Pulmonary artery endothelial cell (primary cell): Measurements from ENCODE around the gene UACA. TPM values are rescaled to one million over a fixed set of nuclear protein-coding genes. Genes with fewer than 3 reads are reported as not detected.

Experiments used
- DNase-seq: peaks from one replicate; pipeline ENCODE4 v3.0.0-alpha.2; 2011; ENCODE audit warnings: low read depth, low spot score
- total RNA-seq: library from RNA; depleted of rRNA; stranded (reverse); fragments of >200 nt; gene quantifications from 2 replicates; pipeline ENCODE4 v1.2.3, GENCODE V29; 2014

UACA gene
- total RNA-seq, 1 donor from 2014 or later: 84.9 TPM

DNA sequence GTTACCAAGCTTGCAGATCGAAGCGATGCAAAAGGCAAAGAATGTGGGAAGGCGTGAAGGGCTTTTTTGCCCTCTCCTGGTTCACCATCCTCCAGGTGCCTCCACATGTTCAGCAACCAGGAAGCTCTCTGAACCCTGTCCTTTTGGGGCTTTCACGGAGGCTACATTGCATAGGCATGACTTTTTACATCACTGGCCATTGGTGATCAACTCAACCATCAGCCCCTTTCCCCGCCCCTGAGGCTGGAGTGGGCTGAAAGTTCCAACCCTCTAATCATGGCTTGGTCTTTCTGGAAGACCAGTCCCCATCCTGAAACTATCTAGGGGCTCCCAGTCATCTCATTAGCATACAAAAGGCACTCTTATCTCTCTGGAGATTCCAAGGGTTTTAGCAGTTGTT, 52.6 kb downstream of the UACA start:
- no peak for DNase-seq

DNA sequence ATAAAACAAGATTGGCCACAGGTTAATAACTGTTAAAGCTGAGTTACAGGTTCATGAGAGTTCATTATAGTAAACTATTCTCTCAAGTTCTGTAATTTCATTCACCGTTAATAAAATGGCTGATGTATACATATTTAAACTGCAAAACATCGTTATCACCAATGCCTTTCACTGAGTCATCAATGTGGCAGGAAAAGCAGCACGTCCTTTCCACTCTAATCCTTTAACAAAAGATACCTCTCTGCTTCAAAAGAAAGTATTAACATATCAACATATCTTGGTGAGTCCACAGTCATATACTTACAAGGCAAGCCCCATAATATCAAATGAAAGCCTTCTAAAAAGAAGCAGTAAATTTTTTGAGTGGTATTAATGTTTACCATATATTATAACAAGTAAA, 54.5 kb downstream of the UACA start:
- no peak for DNase-seq

DNA sequence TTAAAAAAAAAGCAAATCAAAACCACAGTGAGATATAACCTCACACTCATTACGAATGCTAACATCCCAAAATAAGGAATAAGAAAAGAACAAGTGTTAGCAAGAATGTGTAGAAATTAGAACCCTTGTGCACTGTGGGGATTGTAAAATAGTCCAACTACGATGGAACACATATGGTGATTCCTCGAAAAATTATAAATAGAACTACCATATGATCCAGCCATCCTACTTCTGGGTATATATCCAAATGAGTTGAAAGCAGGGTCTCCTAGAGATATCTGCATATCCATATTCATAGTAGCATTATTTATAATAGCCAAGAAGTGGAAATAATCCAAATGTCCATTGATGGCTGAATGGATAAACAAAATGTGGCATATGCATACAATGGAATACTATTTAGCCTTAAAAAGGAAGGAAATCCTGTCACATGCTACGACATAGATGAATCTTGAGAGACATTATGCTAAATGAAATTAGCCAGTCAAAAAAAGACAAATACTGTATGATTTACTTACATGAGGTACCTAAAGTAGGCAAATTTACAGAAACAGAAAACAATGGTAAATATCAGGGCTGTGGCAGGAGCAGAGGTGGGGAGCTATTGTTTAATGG, 55.6 kb downstream of the UACA start:
- DNase-seq: no peak

DNA sequence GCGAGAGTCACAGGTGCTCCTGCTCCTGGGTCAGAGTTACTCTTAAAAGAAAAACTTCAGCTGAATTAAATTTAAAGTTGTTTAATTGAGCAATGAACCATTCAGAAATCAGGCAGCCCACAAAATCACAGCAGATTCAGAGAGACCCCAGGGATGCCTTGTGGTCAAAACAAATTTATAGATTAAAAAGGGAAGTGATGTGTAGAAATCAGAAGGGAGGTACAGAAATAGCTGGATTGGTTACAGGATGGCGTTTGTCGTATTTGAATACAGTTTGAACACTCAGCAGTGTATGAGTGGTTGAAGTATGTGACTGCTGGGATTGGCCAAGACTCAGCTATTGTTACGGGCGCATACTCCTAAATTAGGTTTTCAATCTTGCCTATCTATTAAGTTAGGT, 58.6 kb downstream of the UACA start:
- no peak for DNase-seq

DNA sequence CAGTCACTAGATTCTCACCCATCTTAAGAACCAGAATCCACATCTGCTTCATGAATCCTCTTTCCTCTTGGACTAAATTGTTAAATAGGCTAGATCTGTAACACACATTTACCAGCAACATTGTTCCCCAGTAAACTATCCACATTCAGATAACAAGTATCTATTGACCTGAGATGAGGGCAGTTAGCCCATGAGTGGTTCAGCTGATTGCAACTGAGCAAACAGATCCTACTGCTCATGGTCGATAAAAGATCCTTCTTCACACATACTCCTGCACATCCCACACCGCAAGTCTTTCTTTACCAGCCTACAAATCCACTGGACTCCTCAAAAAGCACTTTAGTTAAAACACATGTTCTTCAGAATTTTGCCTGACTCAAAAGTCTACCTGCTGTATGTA, 59.2 kb downstream of the UACA start:
- DNase-seq: no peak

DNA sequence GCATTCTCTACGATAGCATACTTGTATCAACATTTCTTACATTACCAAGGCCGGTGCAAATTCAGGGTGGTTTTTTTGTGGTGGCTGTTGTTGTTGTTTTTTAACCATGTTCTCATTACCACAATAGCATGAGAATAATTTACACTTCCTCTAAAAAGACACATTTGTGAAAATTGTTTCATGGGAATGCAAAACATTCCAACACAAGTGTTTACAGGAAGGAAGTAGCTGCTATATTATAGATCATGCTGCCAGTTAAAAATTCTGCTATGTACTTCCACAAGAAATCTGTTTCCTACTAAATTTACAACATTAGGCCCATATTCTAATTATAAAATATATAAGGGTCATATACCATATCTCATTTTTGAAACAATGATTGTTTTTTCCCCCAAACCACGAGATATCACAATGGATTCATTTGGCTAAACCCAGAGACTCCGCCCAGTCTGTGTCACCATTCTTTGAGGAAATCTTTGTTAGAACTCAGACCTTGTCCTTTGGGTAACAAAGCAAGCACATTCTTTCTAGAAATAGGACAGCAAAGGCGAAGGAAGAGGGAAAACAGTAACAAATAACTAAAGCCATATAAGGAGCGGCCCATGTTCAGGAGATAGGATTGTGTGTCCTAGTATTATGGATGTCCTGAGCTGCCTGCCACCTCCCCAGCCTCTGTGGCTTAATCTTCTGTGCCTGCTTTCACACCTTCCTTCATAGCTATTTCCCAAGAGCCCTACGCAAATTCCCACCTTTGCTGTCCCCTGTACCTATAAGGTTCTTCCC, 60.1 kb downstream of the UACA start:
- DNase-seq: no peak

DNA sequence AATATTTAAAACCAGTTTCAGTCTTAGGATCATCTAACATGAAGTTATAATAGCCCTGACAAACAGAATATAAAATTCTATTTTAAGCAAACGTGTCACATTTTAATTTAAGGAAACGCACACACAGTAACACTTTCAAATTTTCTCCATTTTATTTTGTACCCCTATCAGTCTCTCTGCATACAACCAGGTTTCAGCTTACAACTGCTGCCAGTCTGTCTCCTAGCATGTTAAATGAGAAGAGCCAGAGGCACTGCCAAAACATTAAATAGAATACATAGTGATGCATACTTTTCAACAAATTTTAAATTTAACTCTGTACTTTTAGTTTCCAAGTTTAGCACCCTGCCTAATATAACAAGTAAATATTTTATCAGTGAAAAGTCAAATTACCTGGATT, 60.8 kb downstream of the UACA start:
- no peak for DNase-seq

DNA sequence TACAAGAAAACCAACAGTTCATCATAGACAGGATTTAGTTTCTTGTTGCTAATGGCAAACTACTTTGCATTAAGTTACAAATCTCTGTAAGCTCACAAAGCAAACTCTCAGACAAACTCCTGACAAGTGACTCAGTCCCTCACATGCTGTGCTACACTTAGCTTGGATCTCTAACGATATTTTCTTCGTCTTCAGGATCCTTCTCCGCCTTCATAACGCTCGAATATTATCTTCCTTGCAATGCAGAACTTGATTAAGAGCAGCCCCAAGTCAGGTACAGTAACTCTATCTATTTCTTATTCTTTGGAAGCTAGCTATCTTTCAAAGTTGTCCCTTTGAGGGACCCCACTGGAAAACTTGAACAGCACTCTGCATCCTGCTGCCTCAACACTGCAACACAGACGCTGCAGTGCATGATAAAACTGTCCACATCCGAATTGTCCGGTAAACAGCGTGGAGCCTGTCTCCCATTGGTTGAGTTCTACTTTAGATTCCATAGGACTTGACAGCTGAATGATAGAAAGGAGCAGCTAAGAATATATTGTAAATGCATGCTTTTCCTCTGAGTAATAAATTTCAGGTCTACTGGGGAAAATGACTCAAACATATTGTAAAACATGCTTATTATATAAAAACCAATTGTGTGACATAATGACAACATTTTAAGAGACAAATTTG, 61.3 kb downstream of the UACA start:
- peak; percentile 74 for DNase-seq

DNA sequence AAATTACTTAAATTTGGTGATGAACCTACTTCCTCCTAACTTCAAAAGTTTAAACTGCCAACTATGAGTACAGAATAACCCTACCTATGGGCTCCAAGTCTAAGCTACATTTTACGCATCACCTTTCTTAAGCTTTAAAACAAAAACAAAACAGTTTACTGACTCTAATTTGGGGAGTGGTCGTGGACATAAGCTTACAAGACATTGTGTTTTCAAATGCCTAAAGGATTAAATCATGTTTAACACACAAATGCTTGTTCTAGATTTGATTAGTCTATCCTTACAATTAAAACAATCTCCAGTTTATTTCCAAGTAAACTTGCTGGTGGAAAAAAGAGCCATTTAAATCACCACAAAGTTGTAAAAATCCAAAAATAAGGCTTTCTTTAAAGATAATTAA, 62.2 kb downstream of the UACA start:
- no peak for DNase-seq

DNA sequence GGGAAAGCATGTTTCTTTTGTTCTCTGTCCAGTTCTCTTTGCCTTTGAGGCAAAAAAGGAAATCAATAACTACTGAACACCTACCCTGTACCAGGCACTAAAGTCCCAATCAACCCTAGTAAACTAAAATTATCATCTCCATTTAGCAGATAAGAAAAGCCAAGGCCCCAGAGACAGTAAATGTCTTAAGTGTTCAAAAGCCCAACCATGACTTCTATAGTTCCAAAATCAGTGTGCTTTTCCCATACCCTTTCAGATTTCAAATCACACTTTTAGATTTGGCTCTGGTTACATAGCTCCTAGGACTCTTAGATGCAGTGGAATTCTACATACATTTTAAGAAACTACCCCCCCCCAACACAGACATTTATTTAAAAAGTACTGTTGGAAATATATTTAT, 63.5 kb downstream of the UACA start:
- DNase-seq: no peak

DNA sequence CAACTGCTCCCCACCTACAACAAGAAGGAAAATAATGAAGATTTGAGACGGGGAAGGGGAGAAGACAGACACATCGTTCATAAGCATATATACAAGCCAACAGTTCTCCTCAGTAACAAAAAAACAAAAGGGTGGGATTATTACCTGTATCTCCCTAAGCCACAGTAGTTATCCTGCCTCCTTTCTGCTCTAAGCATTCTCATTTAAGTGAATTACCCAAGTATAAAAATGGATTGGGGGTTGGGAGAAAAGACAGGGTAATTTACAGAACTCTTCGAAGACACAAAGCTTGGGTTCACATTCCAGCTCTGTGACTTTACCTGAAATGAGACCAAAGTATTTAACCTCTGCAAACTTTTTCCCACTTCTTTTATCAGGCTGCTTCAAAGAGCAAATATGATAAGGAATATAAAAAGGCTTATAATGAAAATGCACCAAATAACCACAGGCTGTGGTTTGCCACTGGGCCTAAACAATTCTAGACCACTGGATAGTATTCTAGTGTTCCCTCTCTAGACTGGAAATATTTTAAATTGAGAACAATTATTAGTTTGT, 64.4 kb downstream of the UACA start:
- no peak for DNase-seq

DNA sequence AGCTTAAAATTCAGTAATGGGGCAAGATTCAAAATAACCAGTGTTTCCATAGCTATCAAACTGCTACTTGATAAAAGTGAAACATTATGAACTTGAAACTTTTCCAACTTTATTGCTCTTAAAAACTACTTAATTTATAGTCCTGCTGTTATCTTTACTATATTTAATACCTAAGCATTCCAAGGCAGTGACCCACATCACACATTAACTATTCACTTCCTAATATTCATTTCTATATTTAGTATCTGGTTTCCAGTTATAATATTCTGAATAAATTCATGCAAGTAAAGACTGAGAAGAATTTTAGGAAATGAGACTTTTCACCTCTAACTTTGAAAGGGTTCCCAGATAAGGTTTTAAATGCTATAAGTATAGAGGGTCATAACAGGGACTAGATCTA, 64.9 kb downstream of the UACA start:
- DNase-seq: no peak

DNA sequence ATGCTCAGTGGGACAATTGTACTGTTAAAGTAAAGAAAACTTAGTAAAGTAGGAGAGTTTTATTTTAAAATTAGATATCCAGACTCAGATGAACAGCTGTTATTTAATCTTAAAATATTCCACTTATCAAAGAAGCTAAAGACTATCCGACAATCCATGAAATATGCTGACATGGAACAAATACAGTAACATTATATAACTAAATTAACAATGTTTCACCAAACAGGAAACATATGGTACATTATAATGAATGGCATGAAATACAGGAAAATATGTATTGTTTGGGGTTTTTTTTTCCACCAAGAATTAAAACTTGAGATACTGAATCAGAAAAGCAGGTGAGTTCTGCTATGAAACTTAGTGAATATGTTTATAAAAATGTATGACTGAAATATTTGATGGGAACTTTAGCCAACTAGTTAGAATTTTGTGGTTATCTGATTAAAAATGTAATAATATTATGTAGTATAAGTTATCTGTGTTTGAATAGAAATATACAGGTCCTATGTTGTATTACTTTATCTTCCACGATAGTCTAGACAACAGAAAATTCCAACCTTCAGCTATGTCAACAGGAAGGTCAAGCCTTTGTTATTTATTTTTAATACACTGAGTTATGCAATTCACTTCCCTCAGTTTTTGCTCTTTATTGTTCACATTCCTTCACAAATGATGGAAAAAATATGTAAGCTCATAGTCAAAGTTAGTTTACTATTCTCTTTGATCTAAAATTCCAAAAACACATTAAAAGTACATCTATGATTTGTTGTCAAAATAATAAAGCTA, 72.7 kb downstream of the UACA start:
- DNase-seq: no peak

DNA sequence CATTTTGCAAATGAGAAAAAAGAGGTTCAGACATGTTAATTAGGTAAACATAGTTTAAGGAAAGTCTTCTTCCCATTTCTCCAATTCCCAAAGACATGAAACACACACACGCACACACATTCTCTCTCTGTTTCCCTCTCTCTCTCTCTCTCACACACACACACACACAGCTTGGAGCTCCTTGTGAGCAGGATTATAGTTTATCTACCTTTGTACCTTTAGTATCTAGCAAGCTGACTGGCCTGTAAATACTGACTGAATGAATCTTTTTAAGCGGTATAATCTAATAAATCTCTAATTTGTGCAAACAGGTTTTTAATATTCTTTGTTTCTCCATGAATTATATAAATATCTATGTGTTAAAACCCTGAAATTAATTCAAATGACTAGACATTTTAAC, 73.3 kb downstream of the UACA start:
- DNase-seq: no peak

DNA sequence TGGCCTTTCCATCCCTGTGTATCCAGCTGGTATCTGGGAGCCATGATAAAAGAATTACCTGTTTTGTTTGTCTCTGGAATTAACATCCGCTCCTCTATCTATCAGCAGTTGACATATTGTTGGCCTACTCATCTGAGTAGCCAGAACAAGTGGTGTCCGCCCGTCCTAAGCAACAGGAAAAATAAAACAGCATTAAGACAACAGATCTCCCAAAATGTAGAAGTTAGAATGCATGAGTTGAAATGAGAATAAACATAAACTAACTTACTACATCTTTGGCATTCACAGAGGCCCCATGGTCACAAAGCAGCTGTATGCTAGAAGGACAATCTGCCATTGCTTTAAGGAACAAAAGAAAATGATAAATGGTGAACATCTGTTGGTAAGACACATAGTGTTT, 75.9 kb downstream of the UACA start:
- DNase-seq: no peak

DNA sequence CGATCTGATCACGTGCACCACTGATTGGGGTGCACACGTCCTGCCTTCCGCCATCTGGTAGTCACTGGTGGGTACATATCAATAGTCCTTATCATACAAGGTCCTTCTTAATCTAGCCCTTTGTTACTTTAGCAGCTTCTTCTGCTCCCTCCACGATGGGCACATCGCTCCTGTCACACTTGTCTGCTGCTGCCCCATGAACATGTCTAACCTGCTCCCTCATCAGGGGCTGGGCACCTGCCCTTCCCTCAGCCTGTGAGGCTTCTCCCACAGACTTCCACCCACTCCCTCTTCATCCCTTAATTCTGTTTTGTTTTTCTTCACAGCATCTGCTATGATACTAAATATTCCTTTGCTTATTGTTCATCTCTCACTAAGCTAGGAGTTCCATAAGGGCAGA, 82.5 kb downstream of the UACA start:
- no peak for DNase-seq

DNA sequence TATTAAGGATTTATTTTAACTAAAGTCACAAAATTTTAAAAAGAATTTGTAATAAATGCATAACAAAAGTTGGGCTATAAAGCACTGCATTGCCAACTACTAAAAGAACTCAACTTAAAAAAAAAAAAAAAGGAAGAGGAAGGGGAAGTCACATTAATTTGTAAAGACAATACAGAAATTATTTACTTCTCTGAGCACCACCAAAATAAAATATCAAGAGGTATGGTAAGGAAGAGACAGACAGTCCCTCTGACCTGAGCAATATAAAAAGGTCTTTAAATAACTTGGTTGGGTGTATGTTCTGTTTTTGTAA, 83.5 kb downstream of the UACA start:
- DNase-seq: no peak

DNA sequence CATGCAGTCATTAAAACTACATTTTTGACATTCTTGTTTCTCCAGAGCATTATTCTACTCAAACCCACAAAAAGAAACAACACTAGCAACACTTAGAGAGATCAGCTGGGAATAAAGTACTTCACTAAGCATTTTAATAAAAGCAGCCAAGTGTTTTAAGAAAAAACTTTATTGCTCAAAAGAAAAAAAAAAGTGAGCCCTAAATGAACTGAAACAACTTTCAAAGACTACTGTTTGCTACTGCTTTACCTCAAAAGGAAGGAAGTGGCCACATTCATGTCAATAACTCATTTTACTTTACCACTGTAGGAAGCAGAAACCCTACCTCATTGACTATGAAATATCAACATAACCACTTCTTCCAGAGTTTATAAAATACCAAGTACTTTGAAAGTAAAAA, 91.3 kb downstream of the UACA start:
- DNase-seq: no peak

DNA sequence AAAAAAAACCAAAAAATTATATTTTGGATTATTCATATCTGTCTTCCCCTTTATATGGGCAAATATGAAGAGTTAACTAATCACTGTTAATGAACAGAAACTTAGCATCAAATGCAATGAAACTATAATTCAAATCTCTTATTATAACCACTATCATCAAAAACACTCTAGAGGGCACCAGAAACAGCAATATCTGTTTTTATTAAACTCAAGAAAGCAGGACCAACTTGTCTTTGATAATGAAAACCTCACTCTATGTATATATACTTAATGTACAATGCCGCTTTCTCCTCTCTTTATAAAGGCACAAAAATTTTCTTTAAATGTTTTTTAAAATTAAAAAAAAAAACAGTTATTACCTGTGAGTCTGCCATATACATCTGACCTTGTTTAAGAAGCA, 92.7 kb downstream of the UACA start:
- no peak for DNase-seq

DNA sequence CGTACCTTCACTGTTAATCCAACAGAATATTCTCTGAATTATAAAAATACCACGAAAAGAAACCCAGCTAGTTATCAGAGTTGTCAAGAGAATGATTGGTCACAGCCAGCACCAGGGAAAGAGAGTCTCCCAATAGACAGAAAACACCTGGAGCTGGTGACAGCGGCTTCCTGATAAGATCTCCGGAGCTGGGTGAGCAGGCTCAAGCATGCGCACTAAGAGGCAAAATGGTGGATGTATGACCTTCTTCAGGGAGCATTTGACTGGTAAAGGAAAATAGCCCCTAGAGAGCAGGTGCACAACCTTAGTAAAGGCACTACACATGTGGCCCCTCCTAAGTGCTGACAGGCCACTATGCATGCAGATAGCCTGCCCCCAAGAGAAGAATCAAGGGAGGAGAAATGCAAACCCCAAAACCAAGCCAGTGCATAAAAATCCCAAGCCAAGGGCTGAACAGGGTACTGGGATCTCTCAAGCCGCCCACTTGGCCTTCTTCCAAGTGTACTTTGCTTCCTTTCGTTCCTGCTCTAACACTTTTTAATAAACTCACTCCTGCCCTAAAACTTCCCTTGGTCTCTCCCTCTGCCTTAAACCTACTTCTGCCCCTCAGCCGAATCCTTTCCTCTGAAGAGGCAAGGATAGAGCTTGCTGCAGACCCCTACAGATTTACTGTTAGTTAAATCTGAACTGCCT, 93.2 kb downstream of the UACA start:
- no peak for DNase-seq

DNA sequence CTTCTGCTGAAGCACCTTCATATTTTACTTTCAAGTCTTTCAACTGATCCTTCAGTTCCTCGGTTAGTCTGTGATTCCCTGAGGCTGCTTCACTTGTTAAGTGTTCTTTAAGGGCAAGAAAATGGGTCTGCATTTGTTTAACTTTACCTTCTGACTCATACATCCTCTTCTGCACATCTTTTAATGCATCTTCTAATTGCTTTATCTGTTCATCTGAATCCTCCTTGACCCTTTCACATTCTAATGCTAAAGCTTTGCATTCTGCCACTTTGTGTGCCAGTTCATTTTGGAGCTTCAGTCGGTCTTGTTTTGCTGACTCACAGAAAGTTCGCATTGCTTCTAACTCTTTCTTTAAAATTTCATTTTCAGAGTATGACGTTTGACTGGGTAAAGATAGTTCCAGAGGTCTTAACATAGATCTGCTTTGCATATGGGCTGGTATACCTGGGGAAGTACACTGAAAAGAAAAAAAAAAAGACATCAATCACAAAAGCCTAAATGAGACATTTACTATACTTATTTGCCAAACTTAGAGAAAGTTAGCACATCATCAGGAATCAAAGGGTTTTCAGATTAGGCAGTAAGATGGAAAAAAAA, 94.3 kb downstream of the UACA start:
- DNase-seq: no peak
